Body of pancreas (tissue), 4 donors: ENCODE measurements around the gene NKX2-1. TPM values are rescaled to one million over a fixed set of nuclear protein-coding genes. Genes with fewer than 3 reads are reported as not detected.

Experiments
- ATAC-seq: fragments of 150-250 bp; one replicate; pipeline ENCODE4 v1.9.1; 2016
- DNase-seq, 4 donors: peaks; one replicate each; pipeline ENCODE4 v3.0.0-alpha.2; 2019
- H3K27ac ChIP-seq, 4 donors: fragments of 200-600 bp; sonication (generic); 1 replicate in 3 of 4; 2 replicates in 1 of 4; pipeline versions ENCODE4 v1.5.1 to v1.6.1; 2016 to 2019; ENCODE audit warnings: mild to moderate bottlenecking in 1 of 4, mixed read lengths in 1 of 4, moderate library complexity in 1 of 4
- H3K27me3 ChIP-seq, 2 donors: fragments of 200-600 bp; sonication (generic); one replicate each; pipeline ENCODE4 v1.6.0; 2016; ENCODE audit warnings: mild to moderate bottlenecking in 1 of 2
- H3K36me3 ChIP-seq, 2 donors: fragments of 200-600 bp; sonication (generic); replicated peaks in 1 of 2; 2 replicates each; pipeline ENCODE4 v1.5.1; 2016; ENCODE audit warnings: low read depth in 2 of 2; ENCODE audit not compliant: insufficient read depth in 1 of 2
- H3K4me1 ChIP-seq: fragments of 200-600 bp; sonication (generic); one replicate; pipeline ENCODE4 v1.6.0; 2016
- H3K4me3 ChIP-seq, 2 donors: fragments of 200-600 bp; sonication (generic); 1 replicate in 1 of 2; 2 replicates in 1 of 2; pipeline ENCODE4 v1.5.1; 2016 to 2019
- H3K9me3 ChIP-seq, 3 donors: fragments of 200-600 bp; sonication (generic); 1 replicate in 2 of 3; 2 replicates in 1 of 3; pipeline ENCODE4 v1.5.1; 2016
- POLR2A ChIP-seq, 3 donors: fragments of 450-650 bp; IDR thresholded peaks; one replicate each; pipeline ENCODE4 v1.6.1; 2016; ENCODE audit warnings: antibody characterized with exemption in 3 of 3, mild to moderate bottlenecking in 2 of 3
- WGBS, 2 donors: methylation state at CpG; one replicate each; pipeline ENCODE4 v1.1.5; 2017; 5-methylcytosine and 5-hydroxymethylcytosine counted together
- intact Hi-C: fragments of 100-400 bp; cut with DNase I; formaldehyde crosslinking; loops from one replicate; pipeline ENCODE4 v1.15.1; 2023
- total RNA-seq, 2 donors: library from RNA; depleted of rRNA; stranded (reverse); fragments of >200 nt; gene quantifications; one replicate each; pipeline ENCODE4 v1.1.0, GENCODE V29; 2016
- TF ChIP-seq, protein P1 (sequence below), 7 experiments: fragments of 450-650 bp in 4 of 7; fragments of 200-600 bp in 3 of 7; sonication (generic) in 3 of 7; IDR thresholded peaks; one replicate each; pipeline ENCODE4 v1.5.1; 2016 to 2019; ENCODE audit warnings: antibody characterized with exemption in 7 of 7

Gene NKX2-1
- total RNA-seq, 2 donors from 2014 or later = not detected

- no peak for ATAC-seq
- H3K27me3 ChIP-seq = peaks cover 0 to 68% of the 10 kb centered on the region in 2 donors
- no peaks in the 10 kb centered on the region for H3K9me3 ChIP-seq
- no peak for DNase-seq
- peaks cover 58% of the 10 kb centered on the region for H3K4me1 ChIP-seq
- 7 to 9% methylated on average over 27 to 38 of the region's 38 CpGs for whole genome bisulfite sequencing, 2 donors
- no peak for TF ChIP-seq POLR2A (IDR thresholded peaks at IDR 0.05)
- TF ChIP-seq, protein P1, sequence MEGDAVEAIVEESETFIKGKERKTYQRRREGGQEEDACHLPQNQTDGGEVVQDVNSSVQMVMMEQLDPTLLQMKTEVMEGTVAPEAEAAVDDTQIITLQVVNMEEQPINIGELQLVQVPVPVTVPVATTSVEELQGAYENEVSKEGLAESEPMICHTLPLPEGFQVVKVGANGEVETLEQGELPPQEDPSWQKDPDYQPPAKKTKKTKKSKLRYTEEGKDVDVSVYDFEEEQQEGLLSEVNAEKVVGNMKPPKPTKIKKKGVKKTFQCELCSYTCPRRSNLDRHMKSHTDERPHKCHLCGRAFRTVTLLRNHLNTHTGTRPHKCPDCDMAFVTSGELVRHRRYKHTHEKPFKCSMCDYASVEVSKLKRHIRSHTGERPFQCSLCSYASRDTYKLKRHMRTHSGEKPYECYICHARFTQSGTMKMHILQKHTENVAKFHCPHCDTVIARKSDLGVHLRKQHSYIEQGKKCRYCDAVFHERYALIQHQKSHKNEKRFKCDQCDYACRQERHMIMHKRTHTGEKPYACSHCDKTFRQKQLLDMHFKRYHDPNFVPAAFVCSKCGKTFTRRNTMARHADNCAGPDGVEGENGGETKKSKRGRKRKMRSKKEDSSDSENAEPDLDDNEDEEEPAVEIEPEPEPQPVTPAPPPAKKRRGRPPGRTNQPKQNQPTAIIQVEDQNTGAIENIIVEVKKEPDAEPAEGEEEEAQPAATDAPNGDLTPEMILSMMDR (IDR thresholded peaks at IDR 0.05) = no peak
- H3K4me3 ChIP-seq = no peak overlapping the region
- no peaks in the 10 kb centered on the region for H3K36me3 ChIP-seq
- intact Hi-C loops = no loop called here
- H3K27ac ChIP-seq = no peak overlapping the region
These were observed 4.3 kb upstream of the NKX2-1 start for GRCh38 chr14:36524220-36524837.

DNA sequence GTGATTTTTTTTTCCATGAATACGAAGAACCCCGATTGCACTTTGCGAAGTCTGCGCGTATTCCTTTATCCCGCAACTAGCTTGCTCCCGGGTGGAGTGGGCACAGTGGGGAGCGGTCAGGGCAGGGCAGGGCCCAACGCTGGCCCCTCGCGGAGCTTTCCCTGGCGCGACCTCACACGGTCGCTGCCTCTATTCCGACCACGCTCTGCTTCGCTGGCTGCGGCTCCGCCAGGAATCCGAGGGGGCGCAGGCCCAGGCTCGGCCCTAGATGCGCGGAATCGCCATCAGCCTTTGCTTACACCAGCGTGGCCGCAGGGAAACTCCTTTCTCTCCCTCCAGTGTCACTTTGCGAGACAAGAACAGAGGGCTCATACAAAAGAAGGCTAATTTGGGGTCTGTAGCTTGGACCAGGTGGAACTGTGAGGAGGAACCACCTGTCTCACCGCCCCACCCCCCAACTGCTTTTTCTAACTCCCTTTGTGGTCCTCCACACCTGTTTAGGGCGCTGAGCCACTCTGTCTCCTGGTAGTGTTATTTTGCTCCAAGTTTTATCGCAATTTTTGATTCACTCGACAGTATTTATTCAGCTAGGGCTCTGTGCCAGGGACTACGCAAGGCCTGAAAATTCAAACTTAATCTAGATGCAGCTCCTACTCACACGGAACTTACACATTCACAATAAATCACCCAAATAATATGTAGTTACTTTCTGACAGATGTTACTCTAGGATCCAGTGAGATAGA is 3.1 kb upstream of the NKX2-1 start:
- H3K4me3 ChIP-seq = no peak overlapping the region
- H3K27me3 ChIP-seq = peaks cover 0 to 80% of the 10 kb centered on the region in 2 donors
- peaks cover 70% of the 10 kb centered on the region for H3K4me1 ChIP-seq
- intact Hi-C loops = no loop called here
- no peak overlapping the region for H3K27ac ChIP-seq
- DNase-seq (no peak), ATAC-seq (no peak)
- H3K36me3 ChIP-seq = no peaks in the 10 kb centered on the region
- no peaks in the 10 kb centered on the region for H3K9me3 ChIP-seq
- 6 to 9% methylated on average over 32 to 35 of the region's 35 CpGs for WGBS, 2 donors
- TF ChIP-seq POLR2A (IDR thresholded peaks at IDR 0.05) = no peak
- TF ChIP-seq, protein P1 (IDR thresholded peaks at IDR 0.05) = no peak

- H3K27ac ChIP-seq = no peak overlapping the region
- no peak overlapping the region for H3K4me3 ChIP-seq
These were observed 2.4 kb upstream of the NKX2-1 start for GRCh38 chr14:36522347-36522971.

GRCh38 chr14:36521598-36522345 is 1.7 kb upstream of the NKX2-1 start:
- H3K27ac ChIP-seq = no peak overlapping the region
- 6% methylated on average over 29 to 35 of the region's 35 CpGs for WGBS, 2 donors
- no peak for ATAC-seq
- H3K4me3 ChIP-seq = no peak overlapping the region
- H3K9me3 ChIP-seq = no peaks in the 10 kb centered on the region
- no peaks in the 10 kb centered on the region for H3K36me3 ChIP-seq
- intact Hi-C loops = no loop called here
- peaks cover 82% of the 10 kb centered on the region for H3K4me1 ChIP-seq
- DNase-seq = no peak
- peaks cover 0 to 85% of the 10 kb centered on the region in 2 donors for H3K27me3 ChIP-seq
- TF ChIP-seq, protein P1 (IDR thresholded peaks at IDR 0.05) = no peak
- TF ChIP-seq POLR2A (IDR thresholded peaks at IDR 0.05) = no peak

More at GRCh38 chr14:36522347-36522971, 2.4 kb upstream of the NKX2-1 start:
- H3K36me3 ChIP-seq = no peaks in the 10 kb centered on the region
- no peaks in the 10 kb centered on the region for H3K9me3 ChIP-seq
- intact Hi-C loops = no loop called here
- H3K4me1 ChIP-seq = peaks cover 77% of the 10 kb centered on the region
- peaks cover 0 to 85% of the 10 kb centered on the region in 2 donors for H3K27me3 ChIP-seq
- DNase-seq (no peak), ATAC-seq (no peak)
- WGBS, 2 donors = 2 to 5% methylated on average over 20 to 36 of the region's 36 CpGs
- no peak for TF ChIP-seq POLR2A (IDR thresholded peaks at IDR 0.05)
- TF ChIP-seq, protein P1 (IDR thresholded peaks at IDR 0.05) = no peak
